Loucy (cell line): ENCODE results near the gene TMEM108.

Experiments
- H2AFZ ChIP-seq: fragments of 200-600 bp; sonication (generic); 2 replicates; pipeline ENCODE4 v1.6.0; 2016; ENCODE audit warnings: antibody characterized with exemption, mild to moderate bottlenecking, low read length, moderate library complexity
- H3F3A ChIP-seq: fragments of 200-600 bp; 2 replicates; pipeline ENCODE4 v1.6.0; 2016; ENCODE audit warnings: antibody characterized with exemption, low read depth, mild to moderate bottlenecking
- H3K27me3 ChIP-seq: fragments of 200-600 bp; sonication (generic); 2 replicates; pipeline ENCODE4 v1.6.1; 2014; ENCODE audit warnings: low read length, mild to moderate bottlenecking; ENCODE audit not compliant: insufficient read depth, poor library complexity, severe bottlenecking
- H3K36me3 ChIP-seq: fragments of 200-600 bp; sonication (generic); 2 replicates; pipeline ENCODE4 v1.6.1; 2016; ENCODE audit warnings: low read length; ENCODE audit not compliant: insufficient read depth
- H3K4me1 ChIP-seq: fragments of 200-600 bp; sonication (generic); 2 replicates; pipeline ENCODE4 v1.5.1; 2014; ENCODE audit warnings: low read length, mild to moderate bottlenecking; ENCODE audit not compliant: insufficient read depth, poor library complexity, severe bottlenecking
- H3K4me2 ChIP-seq: fragments of 200-600 bp; sonication (generic); 2 replicates; pipeline ENCODE4 v1.6.0; 2014; ENCODE audit warnings: antibody characterized with exemption, low read length, low read depth, mild to moderate bottlenecking; ENCODE audit not compliant: poor library complexity, severe bottlenecking
- H3K4me3 ChIP-seq: fragments of 200-600 bp; sonication (generic); 2 replicates; pipeline ENCODE4 v1.5.1; 2014; ENCODE audit warnings: low read length, mild to moderate bottlenecking, mixed read lengths; ENCODE audit not compliant: poor library complexity, severe bottlenecking
- H3K79me2 ChIP-seq: fragments of 200-600 bp; sonication (generic); 2 replicates; pipeline ENCODE4 v1.6.1; 2014; ENCODE audit warnings: low read length; ENCODE audit not compliant: insufficient read depth
- H3K9ac ChIP-seq: fragments of 200-600 bp; sonication (generic); 2 replicates; pipeline ENCODE4 v1.6.0; 2014; ENCODE audit warnings: mild to moderate bottlenecking, low read depth, low read length, moderate library complexity; ENCODE audit not compliant: poor library complexity, severe bottlenecking
- H3K9me2 ChIP-seq: fragments of 200-600 bp; sonication (generic); replicated peaks from 2 replicates; pipeline ENCODE4 v1.6.1; 2016; ENCODE audit warnings: low read depth, low read length, mixed read lengths
- H3K9me3 ChIP-seq: fragments of 200-600 bp; sonication (generic); 2 replicates; pipeline ENCODE4 v1.6.1; 2014; ENCODE audit warnings: mild to moderate bottlenecking, antibody characterized with exemption, low read length, low read depth; ENCODE audit not compliant: insufficient read depth
- H4K20me1 ChIP-seq: fragments of 200-600 bp; sonication (generic); 2 replicates; pipeline ENCODE4 v1.6.0; 2014; ENCODE audit warnings: antibody characterized with exemption, low read length, mild to moderate bottlenecking; ENCODE audit not compliant: insufficient read depth, poor library complexity, severe bottlenecking
- CTCF ChIP-seq: fragments of 200-600 bp; sonication (generic); conservative IDR thresholded peaks from 2 replicates; pipeline ENCODE4 v1.5.1; 2014; ENCODE audit warnings: mild to moderate bottlenecking, antibody characterized with exemption, low read length
- EZH2phosphoT487 ChIP-seq: fragments of 200-600 bp; IDR thresholded peaks from 2 replicates; pipeline ENCODE4 v1.6.1; 2018; ENCODE audit warnings: antibody characterized with exemption, mild to moderate bottlenecking, moderate library complexity, borderline replicate concordance

The TMEM108 gene

GRCh38 chr3:133394561-133395311 lies 356.5 kb downstream of the TMEM108 start:
- Histone ChIP-seq H3K27me3 (no peaks in the 10 kb centered on the region), H3K9me2 (no peaks in the 10 kb centered on the region), H3K79me2 (no peaks in the 10 kb centered on the region), H2AFZ (peak overlapping the region; percentile 55), H3K36me3 (no peaks in the 10 kb centered on the region), H3K9ac (no peak overlapping the region), H3K9me3 (no peaks in the 10 kb centered on the region), H3K4me1 (peaks cover 7% of the 10 kb centered on the region), H3K4me3 (no peak overlapping the region), H4K20me1 (no peaks in the 10 kb centered on the region), H3F3A (no peaks in the 10 kb centered on the region), H3K4me2 (no peak overlapping the region)
- TF ChIP-seq EZH2phosphoT487, result no peak
- TF ChIP-seq CTCF, result no peak

GRCh38 chr3:133396906-133397305 lies 358.7 kb downstream of the TMEM108 start:
- Histone ChIP-seq H2AFZ (no peak overlapping the region), H3K36me3 (no peaks in the 10 kb centered on the region), H3K4me1 (peaks cover 7% of the 10 kb centered on the region), H3F3A (no peaks in the 10 kb centered on the region), H3K27me3 (no peaks in the 10 kb centered on the region), H4K20me1 (no peaks in the 10 kb centered on the region), H3K9me2 (no peaks in the 10 kb centered on the region), H3K4me2 (no peak overlapping the region), H3K9ac (no peak overlapping the region), H3K79me2 (no peaks in the 10 kb centered on the region), H3K9me3 (no peaks in the 10 kb centered on the region), H3K4me3 (no peak overlapping the region)
- TF ChIP-seq CTCF (no peak), EZH2phosphoT487 (no peak)

GRCh38 chr3:133400006-133400515 lies 361.9 kb downstream of the TMEM108 start, which contains the start of gene BFSP2:
Gene BFSP2, plus strand, starts transcription at chr3:133400056. Its CDS starts 28 bp downstream, at chr3:133400084.
- H3K27me3 ChIP-seq, result no peaks in the 10 kb centered on the region
- H3K9me3 ChIP-seq, result no peaks in the 10 kb centered on the region
- no peak within 1 kb of the TSS for H3K9ac ChIP-seq
- H3F3A ChIP-seq, result no peaks in the 10 kb centered on the region
- no peak within 1 kb of the TSS for H3K4me3 ChIP-seq
- H3K4me2 ChIP-seq, result no peak within 1 kb of the TSS
- H3K9me2 ChIP-seq, result no peaks in the 10 kb centered on the region
- no peaks in the 10 kb centered on the region for H3K36me3 ChIP-seq
- H3K4me1 ChIP-seq, result peaks cover 3% of the 10 kb centered on the region
- H4K20me1 ChIP-seq, result no peaks in the 10 kb centered on the region
- TF ChIP-seq CTCF, result no peak
- TF ChIP-seq EZH2phosphoT487, result no peak
- no peak within 1 kb of the TSS for H2AFZ ChIP-seq
- no peaks in the 10 kb centered on the region for H3K79me2 ChIP-seq
